C4-2B (cell line): Measurements from ENCODE around the gene SULT1A3.
"Not testable (repeated sequence)": the region's sequence is repeated elsewhere in the genome, so short reads cannot be mapped to it uniquely, and the experiment has no call there.

Experiments used
- CTCF ChIP-seq: fragments of 450-650 bp; conservative IDR thresholded peaks from 2 replicates; pipeline ENCODE4 v1.5.1; 2017; ENCODE audit warnings: mild to moderate bottlenecking
- ZFX ChIP-seq: fragments of 450-650 bp; IDR thresholded peaks from 2 replicates; pipeline ENCODE4 v1.6.1; 2017

- not testable (repeated sequence) for TF ChIP-seq CTCF, ZFX
Observed at GRCh38 chr16:30170145-30170544, 28.9 kb upstream of the SULT1A3 start.
